NCI-H2171 treated with DMSO at 0.1 percent for 48 hours (cell line): ENCODE data around the gene OIT3.
A peak's percentile ranks its signal among the peaks of the same experiment; 100 is the strongest.

Experiments used
- DNase-seq: peaks from one replicate; lab custom pipeline; 2025; lab: John Stamatoyannopoulos, UW

The OIT3 gene

DNA sequence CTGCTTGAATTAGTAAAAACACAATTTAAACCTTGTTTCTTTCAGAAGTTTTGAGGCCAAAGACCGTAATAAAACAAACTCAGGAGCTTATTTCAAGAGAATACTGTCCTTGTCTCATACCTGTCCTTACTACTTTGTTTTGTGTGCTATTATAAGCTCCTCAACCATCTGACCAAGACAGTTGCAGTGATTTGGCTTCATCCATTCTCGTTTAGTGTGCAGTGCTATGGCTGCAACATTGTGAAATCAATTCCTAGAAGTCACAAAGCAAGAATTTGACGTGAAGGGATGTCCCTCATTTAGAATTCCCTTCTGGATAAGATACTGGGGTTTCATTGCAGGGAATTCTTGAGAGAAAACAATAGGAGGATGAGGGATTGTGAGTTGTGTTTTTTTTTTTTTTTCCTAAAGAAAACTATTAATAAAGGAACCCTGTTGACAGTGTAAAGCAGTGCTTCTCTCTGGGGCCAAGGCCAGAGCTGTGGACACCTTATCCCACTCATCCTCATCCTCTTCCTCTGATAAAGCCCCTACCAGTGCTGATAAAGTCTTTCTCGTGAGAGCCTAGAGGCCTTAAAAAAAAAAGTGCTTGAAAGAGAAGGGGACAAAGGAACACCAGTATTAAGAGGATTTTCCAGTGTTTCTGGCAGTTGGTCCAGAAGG, at the start of gene OIT3:
OIT3 (plus strand) TSS at position 604 of the 663 bp plus-strand sequence. CDS start 60 bp downstream, outside the sequence.
- DNase-seq, result no peak

GRCh38 chr10:72846238-72846637, 47.3 kb upstream of the OIT3 start:
- DNase-seq, result no peak

- DNase-seq, result no peak
Measured at GRCh38 chr10:72847681-72848080, 45.9 kb upstream of the OIT3 start.

DNA sequence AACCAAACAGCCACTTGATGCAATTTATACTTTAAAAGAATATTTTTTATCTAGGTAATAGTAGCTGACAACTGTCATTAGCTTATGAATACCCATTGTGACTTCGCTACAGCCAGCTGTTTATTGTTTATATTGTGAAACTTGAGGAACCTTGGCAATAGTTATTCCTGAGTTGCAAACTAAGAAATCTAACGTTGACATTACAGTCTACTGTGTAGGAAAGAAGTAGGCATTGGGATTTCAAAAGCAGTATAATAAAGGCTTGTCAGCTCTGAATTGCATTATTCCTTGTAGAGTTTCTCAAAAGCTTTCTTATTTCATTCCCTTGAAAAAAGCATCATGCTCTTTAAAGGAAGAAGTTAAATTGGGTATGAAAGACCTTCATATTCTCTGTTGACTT, 42.7 kb upstream of the OIT3 start:
- DNase-seq, result no peak

DNA sequence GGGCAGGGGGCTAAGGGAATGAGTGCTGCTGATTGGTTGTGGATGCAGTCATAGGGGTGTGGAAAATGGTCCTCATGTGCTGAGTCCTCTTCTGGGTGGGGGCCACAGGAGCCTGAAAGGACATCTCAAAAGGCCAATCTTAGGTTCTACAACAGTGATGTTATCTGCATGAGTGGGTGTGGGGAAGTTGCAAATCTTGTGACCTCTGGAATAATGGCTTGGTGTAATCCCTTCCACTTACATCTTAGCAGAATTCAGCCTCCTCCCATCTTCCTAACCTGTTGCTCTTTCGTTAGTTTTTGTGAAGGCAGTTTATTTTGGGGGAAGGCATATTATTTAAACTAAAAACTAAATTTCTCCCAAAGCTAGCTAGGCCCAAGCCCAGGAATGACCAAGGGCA, 42.0 kb upstream of the OIT3 start:
- DNase-seq, result no peak

GRCh38 chr10:72852508-72852907, 41.0 kb upstream of the OIT3 start:
- DNase-seq, result no peak

DNA sequence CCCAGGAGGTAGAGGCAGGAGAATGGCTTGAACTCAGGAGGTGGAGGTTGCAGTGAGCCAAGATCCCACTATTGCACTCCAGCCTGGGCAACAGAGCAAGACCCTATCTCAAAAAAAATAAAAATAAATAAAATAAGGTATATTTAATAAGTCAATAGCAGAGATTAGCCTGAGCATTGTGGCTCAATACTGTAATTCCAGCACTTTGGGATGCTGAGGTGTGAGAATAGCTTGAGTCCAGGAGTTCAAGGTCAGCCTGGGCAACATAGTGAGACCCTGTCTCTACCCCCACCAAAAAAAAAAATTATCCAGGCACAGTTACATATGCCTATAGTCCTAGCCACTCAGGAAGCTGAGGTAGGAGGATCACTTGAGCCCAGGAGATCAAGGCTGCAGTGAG, 38.4 kb upstream of the OIT3 start:
- no peak for DNase-seq

- DNase-seq, result no peak
Measured at GRCh38 chr10:72855790-72856189, 37.7 kb upstream of the OIT3 start.

DNA sequence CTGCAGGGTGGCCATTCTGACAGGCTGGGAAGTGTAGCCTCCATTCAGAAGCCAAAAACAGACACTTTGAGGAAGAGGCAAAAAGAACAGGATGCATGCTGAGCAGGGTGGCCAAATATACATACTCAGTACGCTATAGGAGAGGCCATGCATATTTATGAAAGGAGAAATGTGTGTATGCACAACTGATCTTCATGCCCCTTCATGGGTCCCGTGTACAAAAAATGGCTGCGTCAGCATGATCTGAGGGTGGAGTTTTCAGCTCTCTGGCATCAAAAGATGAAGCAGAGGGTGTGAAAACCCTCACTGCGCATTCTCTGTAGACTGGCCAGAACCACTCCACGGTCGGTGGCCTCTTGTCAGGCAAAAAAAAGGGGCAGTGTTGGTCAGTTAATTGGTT, 35.5 kb upstream of the OIT3 start:
- no peak for DNase-seq

DNA sequence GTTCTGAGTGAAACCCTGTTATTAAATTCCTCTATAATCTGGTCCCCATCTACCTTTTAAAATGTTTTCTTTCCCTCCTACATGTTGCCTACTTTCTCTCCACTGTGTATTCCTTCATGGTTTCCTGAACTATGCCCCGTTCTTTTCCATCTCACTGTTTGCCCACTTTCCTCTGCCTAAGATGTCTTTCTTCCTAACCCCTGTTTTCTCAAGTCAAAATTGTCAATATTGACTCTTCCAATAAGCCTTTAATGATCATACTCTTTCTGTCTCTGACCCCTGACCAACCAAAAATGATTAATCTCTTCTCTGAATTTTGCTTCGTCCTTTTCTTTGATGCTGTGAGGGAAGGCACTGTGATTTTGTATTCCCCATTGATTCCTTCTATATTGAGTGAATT, 30.6 kb upstream of the OIT3 start:
- no peak for DNase-seq

DNA sequence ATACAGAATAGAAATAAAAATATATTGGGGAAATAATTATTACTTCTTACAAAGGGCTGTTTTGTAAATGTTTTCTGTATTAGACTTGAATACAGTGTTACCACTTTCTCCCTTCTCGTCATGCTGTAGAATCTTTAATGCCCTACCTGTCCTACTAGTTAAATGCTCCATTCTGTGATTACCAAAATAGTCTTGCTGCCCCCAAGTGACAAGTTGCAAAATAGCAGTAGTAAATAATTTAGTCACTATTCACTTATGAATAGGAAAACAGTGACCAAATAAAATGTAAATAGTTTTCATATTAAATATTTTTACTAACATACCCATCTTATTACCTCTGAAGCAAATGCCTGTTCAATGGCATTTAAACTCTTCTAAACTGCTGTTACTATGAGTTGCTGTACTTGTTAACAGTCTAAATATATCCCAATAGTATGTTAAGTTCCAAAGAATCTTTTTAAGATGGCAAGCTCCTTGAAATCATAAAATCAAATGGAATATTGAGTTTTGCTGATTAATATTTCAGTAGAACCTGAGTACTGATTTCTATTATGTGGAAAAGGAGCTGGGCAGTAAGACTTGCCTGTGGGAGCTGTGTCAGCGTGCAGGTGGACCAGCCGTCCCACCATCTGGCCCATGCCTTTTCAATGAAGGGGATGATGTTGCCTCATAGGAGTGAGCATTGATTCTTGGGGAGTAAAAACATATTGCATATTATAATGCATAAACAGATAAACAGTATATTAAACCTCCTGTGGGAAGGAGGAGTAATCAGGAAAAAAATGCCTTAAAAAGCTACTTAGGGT, 18.1 kb upstream of the OIT3 start:
- DNase-seq, result peak; percentile 60

DNA sequence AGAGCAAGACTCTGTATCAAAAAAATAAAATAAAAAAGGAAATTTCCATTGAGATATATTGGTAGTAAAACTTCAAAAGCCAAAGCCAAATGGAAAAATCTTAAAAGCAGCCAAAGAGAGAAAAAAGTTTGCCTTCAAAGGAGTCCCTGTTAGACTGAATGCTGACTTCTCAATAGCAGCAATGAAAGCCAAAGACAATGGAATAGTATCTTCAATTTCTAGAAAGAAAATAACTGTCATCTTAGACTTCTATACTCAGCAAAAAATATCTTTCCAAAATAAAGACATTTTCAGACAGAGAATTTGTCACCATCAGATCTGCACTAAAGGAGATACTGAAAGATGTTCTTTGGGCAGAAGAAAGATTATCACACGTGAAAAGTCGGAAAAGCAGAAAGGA, 14.3 kb upstream of the OIT3 start:
- no peak for DNase-seq

- DNase-seq, result no peak
Measured at GRCh38 chr10:72881291-72881690, 12.2 kb upstream of the OIT3 start.

DNA sequence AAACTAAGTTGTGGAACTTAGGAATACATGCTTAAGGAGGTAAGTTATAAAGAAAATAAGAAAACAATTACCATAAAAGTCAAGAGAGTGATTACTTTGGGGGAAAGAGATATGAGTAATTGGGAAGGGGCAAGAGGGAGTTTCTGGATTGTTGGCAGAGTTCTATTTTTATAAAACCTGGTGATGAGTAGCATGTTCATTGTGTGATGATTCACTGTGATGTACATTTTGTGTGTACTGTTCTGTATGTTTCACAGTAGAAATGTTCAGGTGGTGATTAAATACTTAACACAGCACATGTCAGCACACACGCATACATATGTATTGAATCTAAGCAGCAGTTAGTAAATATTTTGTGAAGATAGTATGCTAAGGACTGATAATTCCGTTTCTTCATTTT, 9.7 kb upstream of the OIT3 start:
- DNase-seq, result no peak

DNA sequence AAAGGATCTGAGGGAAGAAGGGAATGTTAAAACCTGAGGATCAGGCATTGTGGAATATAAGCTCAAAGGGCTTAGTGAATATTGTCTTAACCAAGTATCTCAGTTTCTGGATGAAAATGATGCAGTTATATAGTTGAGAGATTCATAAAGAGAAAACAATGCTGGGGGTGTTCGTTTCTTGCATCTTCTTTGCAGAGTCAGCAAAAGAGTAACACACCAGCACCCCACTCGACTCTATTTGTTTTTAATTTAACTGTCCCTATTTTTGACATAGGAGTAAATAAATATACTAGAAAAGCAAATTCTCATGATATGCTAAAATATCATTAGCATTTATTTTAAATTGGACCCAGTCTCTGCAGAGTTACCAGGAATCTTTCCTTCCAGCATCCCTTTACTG, 7.6 kb upstream of the OIT3 start:
- no peak for DNase-seq

DNA sequence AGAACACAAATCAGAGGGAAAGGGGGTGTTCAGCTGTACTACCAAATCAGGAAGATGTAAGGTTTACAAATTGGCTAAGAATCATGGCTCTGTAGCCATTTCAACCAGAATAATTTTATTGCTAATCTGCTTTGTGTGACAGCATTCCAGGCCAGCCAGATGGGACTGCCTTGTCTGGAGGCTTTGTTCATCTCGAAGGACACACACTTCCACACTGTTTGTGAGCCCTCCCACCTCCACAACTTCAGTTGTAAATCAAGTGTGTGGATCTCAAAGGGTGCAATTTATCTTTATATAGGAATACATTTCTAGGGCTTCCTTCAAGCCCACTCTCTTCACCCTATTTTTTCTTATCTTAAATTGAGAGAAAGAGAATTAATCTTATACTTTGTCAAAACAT, 6.9 kb upstream of the OIT3 start:
- no peak for DNase-seq

DNA sequence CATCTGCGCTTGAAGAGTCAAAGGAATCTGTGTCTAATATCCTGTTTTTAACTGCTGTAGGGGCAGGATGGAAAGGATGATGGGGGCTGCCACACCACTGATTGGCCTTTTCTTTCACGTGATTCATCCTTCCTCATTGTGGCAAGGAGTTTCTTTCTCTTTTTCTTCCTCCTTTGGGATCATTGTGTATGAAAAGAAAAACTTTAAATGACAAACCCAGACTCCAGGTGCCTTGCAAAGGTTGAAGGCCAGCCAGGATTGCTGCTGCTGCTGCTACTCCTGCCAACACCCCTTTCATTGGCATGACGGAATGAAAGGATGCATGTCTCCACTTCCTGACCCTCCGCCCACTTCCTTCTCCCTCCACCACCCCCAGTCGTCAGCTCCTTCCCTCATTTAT, 6.5 kb upstream of the OIT3 start:
- no peak for DNase-seq

DNA sequence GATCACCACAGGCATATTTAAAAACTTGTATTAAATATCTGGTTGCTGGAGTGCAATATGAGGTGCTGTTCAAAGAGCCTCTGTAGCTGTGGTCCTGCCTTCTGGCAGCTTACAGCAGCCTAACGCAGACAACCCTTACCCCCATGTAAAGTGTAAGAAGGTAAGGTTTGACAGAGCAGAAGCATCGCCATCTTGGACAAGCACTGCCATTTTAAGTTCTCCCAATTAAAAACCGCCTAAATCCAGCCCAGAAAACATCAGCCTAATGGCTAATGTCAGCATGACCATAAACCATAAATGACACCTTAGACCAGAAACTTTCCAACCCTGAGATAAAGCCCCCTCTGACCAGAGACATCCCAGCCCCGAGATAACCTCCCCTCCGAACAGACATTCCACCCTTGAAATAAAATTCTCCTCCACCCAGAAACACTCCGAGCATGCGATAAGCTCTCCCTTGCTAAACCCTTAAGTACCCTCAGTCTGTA, 5.3 kb upstream of the OIT3 start:
- DNase-seq, result no peak

DNA sequence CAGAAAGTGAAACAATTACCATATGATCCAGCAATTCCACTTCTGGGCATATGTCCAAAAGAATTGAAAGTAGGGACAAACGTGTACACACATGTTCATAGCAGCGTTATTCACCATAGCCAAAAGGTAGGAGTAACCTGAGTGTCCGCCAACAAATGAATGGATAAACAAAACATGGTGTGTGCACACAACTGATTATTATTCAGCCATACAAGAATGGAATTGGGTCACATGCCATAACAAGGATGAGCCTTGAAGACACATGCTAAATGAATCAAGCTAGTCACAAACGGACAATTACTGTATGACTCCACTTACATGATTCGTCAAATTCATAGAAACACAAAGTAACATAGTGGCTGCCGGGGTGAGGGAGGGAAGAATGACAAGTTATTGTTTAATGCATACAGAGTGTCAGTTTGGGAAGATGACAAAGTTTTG, 4.1 kb upstream of the OIT3 start:
- peak; percentile 86 for DNase-seq

DNA sequence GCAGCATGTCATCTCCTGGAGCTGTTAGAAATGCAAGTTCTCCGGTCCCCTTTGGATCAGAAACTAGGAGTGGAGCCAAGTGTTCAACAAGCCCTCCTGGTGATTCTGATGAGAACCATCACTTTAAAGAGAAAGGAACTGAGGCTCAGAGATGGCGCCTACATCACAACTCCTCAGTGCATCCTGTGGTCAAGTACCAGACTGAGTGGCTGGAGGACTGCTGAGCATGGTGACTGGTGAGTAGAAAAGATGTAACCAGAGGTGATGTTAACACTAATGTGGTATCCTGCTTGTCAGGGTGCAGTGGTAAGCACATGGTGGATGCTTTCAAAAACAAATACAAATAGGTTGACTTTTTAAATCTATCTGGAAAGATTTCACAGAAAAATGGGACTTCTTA, 3.5 kb upstream of the OIT3 start:
- no peak for DNase-seq

DNA sequence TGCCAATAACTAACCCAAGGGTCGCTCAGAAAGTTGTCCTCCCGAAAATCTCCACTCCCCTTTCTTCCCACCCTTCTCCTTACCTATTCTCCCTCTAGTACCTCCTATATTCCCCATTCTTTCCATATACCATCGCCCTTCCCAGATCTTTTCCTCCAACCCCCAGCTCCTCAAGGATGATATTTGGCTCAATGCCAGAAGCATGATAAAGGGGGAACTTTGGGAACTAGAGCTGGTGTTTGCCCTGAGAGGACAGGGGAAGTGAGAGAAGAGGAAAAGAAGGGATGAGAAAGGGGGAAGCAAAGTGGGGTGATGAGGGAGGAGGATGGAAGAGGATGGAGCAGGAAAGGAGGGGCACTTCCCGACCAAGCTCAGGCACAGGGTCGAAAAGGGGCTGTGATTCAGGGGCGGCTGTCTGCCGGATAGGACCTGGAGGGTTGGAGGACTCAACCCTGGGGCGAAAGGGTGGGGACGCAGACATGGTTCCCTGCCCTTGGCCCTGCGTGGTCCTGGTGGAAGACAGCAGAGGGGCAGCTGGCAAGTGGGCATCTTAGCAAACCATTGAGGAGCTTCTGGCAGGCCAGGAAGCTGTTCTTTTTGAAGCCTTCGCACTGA, 1.8 kb downstream of the OIT3 start:
- no peak for DNase-seq

GRCh38 chr10:72898616-72899015, 5.1 kb downstream of the OIT3 start:
- no peak for DNase-seq

GRCh38 chr10:72899545-72899944, 6.0 kb downstream of the OIT3 start:
- DNase-seq, result no peak
